Activated CD4-positive, alpha-beta T cell treated with anti-CD3 and anti-CD28 coated beads for 1 hour (primary cell): ENCODE results near the gene GPX5.
"Not testable (repeated sequence)": the region's sequence is repeated elsewhere in the genome, so short reads cannot be mapped to it uniquely, and the experiment has no call there.

Source experiments
- DNase-seq: peaks from one replicate; pipeline ENCODE4 v3.0.0-alpha.2; 2020

Gene GPX5

GRCh38 chr6:28515676-28516075 lies 10.0 kb upstream of the GPX5 start, which contains the start of gene GPX6:
Gene GPX6, minus strand, starts transcription at chr6:28515793. Its CDS starts 50 bp downstream, at chr6:28515743.
- DNase-seq, result no peak

GRCh38 chr6:28517964-28518363 lies 7.7 kb upstream of the GPX5 start:
- no peak for DNase-seq

- no peak for DNase-seq
These were observed 3.0 kb upstream of the GPX5 start for GRCh38 chr6:28522594-28523240.

- DNase-seq, result no peak
These were observed 2.4 kb upstream of the GPX5 start for GRCh38 chr6:28523241-28523622.

- DNase-seq, result no peak
These were observed 5.1 kb downstream of the GPX5 start for GRCh38 chr6:28530777-28531176.

GRCh38 chr6:28531479-28532128 lies 5.9 kb downstream of the GPX5 start:
- DNase-seq, result no peak

GRCh38 chr6:28534306-28534705 lies 8.6 kb downstream of the GPX5 start:
- no peak for DNase-seq

- no peak for DNase-seq
These were observed 9.2 kb downstream of the GPX5 start for GRCh38 chr6:28534875-28535274.

GRCh38 chr6:28537065-28537464 lies 11.4 kb downstream of the GPX5 start:
- no peak for DNase-seq

- no peak for DNase-seq
These were observed 11.9 kb downstream of the GPX5 start for GRCh38 chr6:28537509-28538140.

- DNase-seq, result no peak
These were observed 16.3 kb downstream of the GPX5 start for GRCh38 chr6:28541996-28542395.

- peak; percentile 33 for DNase-seq
These were observed 17.0 kb downstream of the GPX5 start for GRCh38 chr6:28542440-28543296.

- DNase-seq, result peak; percentile 21
These were observed 18.2 kb downstream of the GPX5 start for GRCh38 chr6:28543651-28544610.

- DNase-seq, result no peak
These were observed 20.3 kb downstream of the GPX5 start for GRCh38 chr6:28545955-28546354.

- DNase-seq, result not testable (repeated sequence)
These were observed 21.3 kb downstream of the GPX5 start for GRCh38 chr6:28547003-28547402.

GRCh38 chr6:28551891-28552666 lies 26.4 kb downstream of the GPX5 start:
- DNase-seq, result no peak

- DNase-seq, result no peak
These were observed 27.8 kb downstream of the GPX5 start for GRCh38 chr6:28553384-28553985.

GRCh38 chr6:28553986-28554881 lies 28.6 kb downstream of the GPX5 start:
- DNase-seq, result no peak

GRCh38 chr6:28555136-28555535 lies 29.5 kb downstream of the GPX5 start:
- DNase-seq, result no peak

- DNase-seq, result no peak
These were observed 32.9 kb downstream of the GPX5 start for GRCh38 chr6:28558629-28559028.
